Suprapubic skin (tissue), 4 donors: ENCODE data around the gene TLE1. TPM values are rescaled to one million over a fixed set of nuclear protein-coding genes. Genes with fewer than 3 reads are reported as not detected.

Experiments used
- DNase-seq, 2 donors: peaks; one replicate each; pipeline ENCODE4 v3.0.0-alpha.2; 2019; ENCODE audit warnings: low spot score in 2 of 2
- H3K27ac ChIP-seq: fragments of 200-600 bp; sonication (generic); one replicate; pipeline ENCODE4 v1.5.1; 2019
- H3K27me3 ChIP-seq: fragments of 200-600 bp; sonication (generic); one replicate; pipeline ENCODE4 v1.5.1; 2019
- H3K36me3 ChIP-seq: fragments of 200-600 bp; sonication (generic); one replicate; pipeline ENCODE4 v1.5.1; 2019
- H3K4me1 ChIP-seq: fragments of 200-600 bp; sonication (generic); one replicate; pipeline ENCODE4 v1.5.1; 2019
- H3K4me3 ChIP-seq: fragments of 200-600 bp; sonication (generic); one replicate; pipeline ENCODE4 v1.5.1; 2019; ENCODE audit warnings: mild to moderate bottlenecking
- H3K9me3 ChIP-seq: fragments of 200-600 bp; sonication (generic); one replicate; pipeline ENCODE4 v1.5.1; 2019
- CTCF ChIP-seq, 2 donors: fragments of 200-600 bp in 1 of 2; fragments of 450-650 bp in 1 of 2; sonication (generic) in 1 of 2; IDR thresholded peaks; one replicate each; pipeline ENCODE4 v1.5.1; 2016 to 2019; ENCODE audit warnings: antibody characterized with exemption in 2 of 2, mild to moderate bottlenecking in 1 of 2, moderate library complexity in 1 of 2
- EP300 ChIP-seq: sonication (generic); formaldehyde crosslinking; IDR thresholded peaks from one replicate; pipeline ENCODE4 v1.6.1; 2017; ENCODE audit warnings: antibody characterized with exemption
- POLR2A ChIP-seq, 2 donors: fragments of 450-650 bp; IDR thresholded peaks; one replicate each; pipeline ENCODE4 v1.6.1; 2017; ENCODE audit warnings: antibody characterized with exemption in 2 of 2, mild to moderate bottlenecking in 2 of 2, moderate library complexity in 2 of 2
- POLR2AphosphoS5 ChIP-seq, 3 donors: sonication (generic); formaldehyde crosslinking; IDR thresholded peaks; one replicate each; pipeline ENCODE4 v1.6.1; 2017; ENCODE audit warnings: antibody characterized with exemption in 3 of 3
- WGBS: methylation state at CpG from one replicate; pipeline ENCODE4 v1.1.5; 2018; 5-methylcytosine and 5-hydroxymethylcytosine counted together
- total RNA-seq, 4 donors: library from RNA; depleted of rRNA; stranded (reverse); fragments of >200 nt; gene quantifications; one replicate each; pipeline ENCODE4 v1.1.0, GENCODE V29; 2016

Gene TLE1
- total RNA-seq, 4 donors from 2014 or later, result 34.8 to 73.5 (median 47.5) TPM

GRCh38 chr9:81680006-81680405 lies 9.3 kb downstream of the TLE1 start:
- TF ChIP-seq CTCF (IDR thresholded peaks at IDR 0.05) (no peak), POLR2A (IDR thresholded peaks at IDR 0.05) (no peak), EP300 (no peak), POLR2AphosphoS5 (IDR thresholded peaks at IDR 0.05) (no peak)
- Histone ChIP-seq H3K4me3 (no peak overlapping the region), H3K4me1 (peaks cover 25% of the 10 kb centered on the region), H3K36me3 (peaks cover 16% of the 10 kb centered on the region), H3K27me3 (no peaks in the 10 kb centered on the region), H3K9me3 (no peaks in the 10 kb centered on the region), H3K27ac (no peak overlapping the region)
- DNase-seq, result peak in 1 of 2 donors; percentile 21
- WGBS, result 55% methylated on average over 9 of the region's 9 CpGs

GRCh38 chr9:81678088-81678487 lies 11.3 kb downstream of the TLE1 start:
- WGBS, result 86% methylated on average over 1 of the region's 1 CpG
- Histone ChIP-seq H3K36me3 (peaks cover 22% of the 10 kb centered on the region), H3K27me3 (no peaks in the 10 kb centered on the region), H3K4me1 (peaks cover 19% of the 10 kb centered on the region), H3K27ac (no peak overlapping the region), H3K4me3 (no peak overlapping the region), H3K9me3 (no peaks in the 10 kb centered on the region)
- no peak for DNase-seq
- TF ChIP-seq EP300, result no peak
- TF ChIP-seq POLR2A (IDR thresholded peaks at IDR 0.05), result no peak
- TF ChIP-seq POLR2AphosphoS5 (IDR thresholded peaks at IDR 0.05), result no peak
- no peak for TF ChIP-seq CTCF (IDR thresholded peaks at IDR 0.05)

- 85% methylated on average over 2 of the region's 2 CpGs for WGBS
- H3K27ac ChIP-seq, result no peak overlapping the region
- no peak for DNase-seq
- H3K27me3 ChIP-seq, result no peaks in the 10 kb centered on the region
- H3K9me3 ChIP-seq, result no peaks in the 10 kb centered on the region
- H3K4me1 ChIP-seq, result peaks cover 23% of the 10 kb centered on the region
- peaks cover 14% of the 10 kb centered on the region for H3K36me3 ChIP-seq
- TF ChIP-seq POLR2A (IDR thresholded peaks at IDR 0.05), result no peak
- no peak for TF ChIP-seq CTCF (IDR thresholded peaks at IDR 0.05)
- TF ChIP-seq POLR2AphosphoS5 (IDR thresholded peaks at IDR 0.05), result no peak
- no peak for TF ChIP-seq EP300
- no peak overlapping the region for H3K4me3 ChIP-seq
Measured at GRCh38 chr9:81676395-81676794, 13.0 kb downstream of the TLE1 start.

- Histone ChIP-seq H3K4me3 (no peak overlapping the region), H3K4me1 (peaks cover 30% of the 10 kb centered on the region), H3K9me3 (no peaks in the 10 kb centered on the region), H3K27me3 (no peaks in the 10 kb centered on the region), H3K27ac (no peak overlapping the region), H3K36me3 (peaks cover 13% of the 10 kb centered on the region)
- DNase-seq, result no peak
- 72% methylated on average over 5 of the region's 5 CpGs for WGBS
- no peak for TF ChIP-seq POLR2A (IDR thresholded peaks at IDR 0.05)
- no peak for TF ChIP-seq CTCF (IDR thresholded peaks at IDR 0.05)
- no peak for TF ChIP-seq POLR2AphosphoS5 (IDR thresholded peaks at IDR 0.05)
- TF ChIP-seq EP300, result no peak
Measured at GRCh38 chr9:81673310-81673709, 16.0 kb downstream of the TLE1 start.

GRCh38 chr9:81671880-81672280 lies 17.5 kb downstream of the TLE1 start:
- 57% methylated on average over 3 of the region's 3 CpGs for WGBS
- Histone ChIP-seq H3K4me3 (no peak overlapping the region), H3K27me3 (no peaks in the 10 kb centered on the region), H3K36me3 (peaks cover 11% of the 10 kb centered on the region), H3K9me3 (no peaks in the 10 kb centered on the region), H3K27ac (no peak overlapping the region), H3K4me1 (peaks cover 32% of the 10 kb centered on the region)
- TF ChIP-seq POLR2AphosphoS5 (IDR thresholded peaks at IDR 0.05) (no peak), EP300 (no peak), POLR2A (IDR thresholded peaks at IDR 0.05) (no peak), CTCF (IDR thresholded peaks at IDR 0.05) (no peak)
- DNase-seq, result no peak
